Measurements from ENCODE around the gene KRTAP12-2.

DNA sequence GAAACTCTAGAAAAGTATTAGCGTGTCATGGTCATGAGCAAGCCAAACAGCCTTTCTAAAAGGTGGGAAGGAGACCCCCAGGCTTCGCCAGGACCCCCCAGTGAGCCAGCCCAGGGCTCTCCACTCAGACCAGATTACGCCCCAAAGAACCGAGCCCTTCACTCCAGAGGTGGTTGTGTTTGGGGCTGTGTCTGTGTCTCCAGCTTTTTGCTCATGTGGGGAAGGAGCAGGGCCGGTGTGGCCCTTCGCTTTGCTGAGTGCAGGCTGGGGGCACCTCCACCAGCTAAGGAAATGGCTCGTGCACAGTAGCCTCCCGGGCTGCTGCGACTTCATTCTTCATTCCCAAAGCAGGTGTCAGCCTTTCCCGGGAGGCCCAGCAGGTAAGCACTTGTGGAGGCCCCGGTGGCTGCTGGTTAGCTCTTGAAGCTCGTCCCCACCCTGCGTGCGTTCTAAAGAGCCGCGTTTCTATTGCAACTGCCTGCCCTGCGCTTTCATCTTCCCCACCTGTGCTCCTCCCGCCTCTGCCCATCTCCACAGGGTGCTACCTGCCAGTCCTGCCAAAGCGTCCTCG, 44.1 kb upstream of the KRTAP12-2 start:
- TF ChIP-seq, protein P1, sequence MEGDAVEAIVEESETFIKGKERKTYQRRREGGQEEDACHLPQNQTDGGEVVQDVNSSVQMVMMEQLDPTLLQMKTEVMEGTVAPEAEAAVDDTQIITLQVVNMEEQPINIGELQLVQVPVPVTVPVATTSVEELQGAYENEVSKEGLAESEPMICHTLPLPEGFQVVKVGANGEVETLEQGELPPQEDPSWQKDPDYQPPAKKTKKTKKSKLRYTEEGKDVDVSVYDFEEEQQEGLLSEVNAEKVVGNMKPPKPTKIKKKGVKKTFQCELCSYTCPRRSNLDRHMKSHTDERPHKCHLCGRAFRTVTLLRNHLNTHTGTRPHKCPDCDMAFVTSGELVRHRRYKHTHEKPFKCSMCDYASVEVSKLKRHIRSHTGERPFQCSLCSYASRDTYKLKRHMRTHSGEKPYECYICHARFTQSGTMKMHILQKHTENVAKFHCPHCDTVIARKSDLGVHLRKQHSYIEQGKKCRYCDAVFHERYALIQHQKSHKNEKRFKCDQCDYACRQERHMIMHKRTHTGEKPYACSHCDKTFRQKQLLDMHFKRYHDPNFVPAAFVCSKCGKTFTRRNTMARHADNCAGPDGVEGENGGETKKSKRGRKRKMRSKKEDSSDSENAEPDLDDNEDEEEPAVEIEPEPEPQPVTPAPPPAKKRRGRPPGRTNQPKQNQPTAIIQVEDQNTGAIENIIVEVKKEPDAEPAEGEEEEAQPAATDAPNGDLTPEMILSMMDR (IDR thresholded peaks at IDR 0.05), result no peak
- TF ChIP-seq POLR2A (IDR thresholded peaks at IDR 0.05) (no peak), EP300 (IDR thresholded peaks at IDR 0.05) (no peak)
